NCI-H2227 treated with DMSO at 0.1 percent for 48 hours (cell line): ENCODE data around the gene MPPED1.

ENCODE experiments used
- DNase-seq: peaks from one replicate; lab custom pipeline; 2025; lab: John Stamatoyannopoulos, UW

MPPED1 gene

DNA sequence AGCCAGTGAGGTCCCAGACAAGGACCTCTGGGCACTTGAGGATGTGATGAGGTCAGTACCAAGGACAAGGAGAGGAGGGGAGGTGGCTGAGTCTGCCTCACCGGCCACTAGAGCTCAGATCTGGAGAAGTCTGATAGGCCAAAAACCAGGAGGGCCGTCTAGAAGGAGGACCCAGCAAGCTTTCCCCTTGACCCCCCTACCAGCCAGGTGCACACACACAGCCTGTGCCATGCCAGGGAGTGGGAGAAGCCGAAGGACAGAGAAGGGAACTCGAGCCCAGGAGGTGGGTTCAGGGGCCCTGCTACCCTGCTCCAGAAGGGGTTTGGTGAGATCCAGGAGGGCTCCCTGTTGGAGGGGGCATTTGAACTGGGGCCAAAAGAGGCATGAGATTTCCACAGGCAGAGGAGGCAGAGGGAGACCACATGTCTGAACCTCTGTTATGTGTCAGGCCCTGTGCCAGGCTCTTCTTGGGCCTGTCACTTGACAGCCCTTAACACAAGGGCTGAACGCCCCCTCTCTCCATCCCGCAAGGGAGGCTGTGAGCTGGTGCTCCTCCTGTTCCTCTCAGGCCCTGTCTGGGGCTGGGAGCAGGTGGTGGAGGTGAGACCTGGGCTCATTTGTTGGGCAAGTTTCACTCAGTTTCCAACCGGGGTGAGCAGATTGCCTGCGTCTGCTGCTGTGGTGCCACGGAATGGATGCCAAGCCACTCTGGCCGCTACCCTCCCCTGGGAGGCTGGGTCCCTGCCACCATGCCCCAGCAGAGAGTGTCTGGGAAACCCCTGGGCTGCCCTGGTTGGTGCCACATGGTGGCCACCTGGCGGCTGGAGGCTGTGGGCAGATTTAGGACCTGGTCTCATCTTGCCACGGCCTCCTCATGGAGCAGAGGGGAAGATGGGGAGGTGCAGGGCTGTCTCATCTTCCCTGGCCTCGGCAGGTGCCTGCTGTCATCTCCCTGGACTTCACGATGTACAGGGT lies 65.2 kb downstream of the MPPED1 start:
- no peak for DNase-seq

DNA sequence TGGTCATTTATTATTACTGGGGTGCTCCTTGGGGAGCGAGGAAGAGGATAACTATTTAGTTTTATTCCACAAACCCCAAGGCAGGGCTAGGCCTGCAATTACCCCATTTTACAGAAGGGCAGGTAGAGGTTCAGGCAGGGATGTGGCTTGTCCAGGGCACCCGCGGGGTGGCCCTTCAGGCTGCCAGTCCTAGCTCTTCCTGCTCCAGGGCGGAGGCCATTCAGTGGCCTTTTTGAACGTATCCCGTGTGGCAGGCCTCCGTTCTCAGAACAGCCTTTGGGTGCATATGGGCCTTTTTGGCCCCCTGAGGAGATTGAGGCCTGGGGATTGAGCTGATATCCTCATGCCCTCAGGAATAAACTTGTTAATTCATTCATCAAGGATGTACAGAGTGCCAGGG lies 66.2 kb downstream of the MPPED1 start:
- DNase-seq = peak; percentile 25

DNA sequence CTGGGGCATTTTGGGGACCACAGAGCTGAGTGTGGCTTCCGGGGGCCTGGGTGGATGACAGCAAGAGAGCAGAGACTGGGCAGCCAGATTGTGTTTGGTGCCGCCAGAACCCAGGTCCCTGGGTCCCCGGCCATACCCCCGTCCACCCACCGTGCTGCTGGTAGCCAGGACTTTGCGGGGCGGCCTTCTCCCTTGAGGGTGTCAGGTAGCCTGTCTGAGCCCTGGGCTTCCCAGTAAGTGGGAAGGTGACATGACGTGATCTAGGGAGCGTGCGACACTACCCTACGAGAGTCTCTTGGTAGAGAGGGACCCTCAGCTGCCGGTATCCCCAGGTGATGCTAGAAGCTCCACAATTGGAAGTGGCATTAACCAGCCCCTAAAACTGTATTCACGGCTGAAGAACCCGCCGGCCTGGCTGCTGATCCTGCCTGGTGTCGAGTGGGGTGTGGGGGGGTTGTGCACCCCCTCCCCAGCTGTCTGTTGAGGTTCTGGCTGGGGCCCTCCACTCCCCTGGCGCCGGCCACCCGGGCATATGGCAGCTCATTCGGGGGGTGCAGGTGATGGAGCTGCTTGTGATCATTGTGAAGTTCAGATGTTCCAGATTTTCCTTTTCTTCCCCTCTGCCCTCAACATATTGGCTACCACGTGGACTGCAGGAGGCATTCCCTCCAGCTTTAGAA lies 66.9 kb downstream of the MPPED1 start:
- no peak for DNase-seq

DNA sequence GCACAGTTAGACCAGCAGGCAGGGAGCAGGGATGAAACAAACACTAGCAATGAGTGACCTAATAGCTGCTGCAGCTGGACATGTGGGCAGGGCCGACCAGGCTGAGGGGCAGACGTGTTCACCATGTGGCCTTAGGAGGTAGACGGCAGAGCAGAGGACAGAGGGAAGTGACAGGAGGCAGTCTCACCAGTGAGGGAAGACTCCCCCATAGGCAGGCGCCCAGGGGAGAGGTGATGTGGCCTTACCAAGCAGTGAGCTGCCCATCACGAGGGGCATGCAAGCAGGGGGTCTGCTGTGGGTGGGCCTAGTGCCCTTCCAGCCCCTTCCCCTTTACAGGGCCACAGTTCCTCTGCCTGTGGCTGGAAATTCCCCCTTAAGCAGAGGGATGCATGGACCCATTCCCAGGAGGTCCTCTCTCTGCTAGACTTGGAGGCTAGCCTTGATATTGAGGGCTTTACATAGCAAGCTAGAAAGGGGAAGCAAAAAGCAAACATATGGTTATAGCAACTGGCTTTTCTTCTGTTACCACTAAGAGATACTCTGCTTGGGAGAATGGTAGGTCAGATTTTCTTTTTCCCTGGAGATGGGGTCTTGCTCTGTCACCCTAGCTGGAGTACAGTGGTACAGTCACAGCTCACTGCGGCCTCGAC lies 67.6 kb downstream of the MPPED1 start:
- no peak for DNase-seq

DNA sequence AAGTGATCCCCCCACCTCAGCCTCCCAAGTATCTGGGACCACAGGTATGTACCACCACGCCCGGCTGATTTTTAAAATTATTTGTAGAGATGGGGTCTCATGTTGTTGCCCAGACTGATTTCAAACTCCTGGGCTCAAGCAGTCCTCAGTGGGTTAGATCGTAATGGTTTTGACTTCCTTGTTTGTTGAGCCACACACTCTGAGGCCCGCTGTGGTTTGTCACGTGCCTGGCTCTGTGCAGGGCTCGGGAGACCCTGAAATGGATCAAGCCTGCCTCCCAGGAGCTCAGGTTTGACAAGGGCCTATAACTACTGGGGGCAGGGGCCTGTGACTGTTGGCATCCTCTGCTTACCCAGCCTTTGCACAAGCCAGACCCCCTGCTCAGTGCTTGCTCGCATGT lies 68.1 kb downstream of the MPPED1 start:
- no peak for DNase-seq

DNA sequence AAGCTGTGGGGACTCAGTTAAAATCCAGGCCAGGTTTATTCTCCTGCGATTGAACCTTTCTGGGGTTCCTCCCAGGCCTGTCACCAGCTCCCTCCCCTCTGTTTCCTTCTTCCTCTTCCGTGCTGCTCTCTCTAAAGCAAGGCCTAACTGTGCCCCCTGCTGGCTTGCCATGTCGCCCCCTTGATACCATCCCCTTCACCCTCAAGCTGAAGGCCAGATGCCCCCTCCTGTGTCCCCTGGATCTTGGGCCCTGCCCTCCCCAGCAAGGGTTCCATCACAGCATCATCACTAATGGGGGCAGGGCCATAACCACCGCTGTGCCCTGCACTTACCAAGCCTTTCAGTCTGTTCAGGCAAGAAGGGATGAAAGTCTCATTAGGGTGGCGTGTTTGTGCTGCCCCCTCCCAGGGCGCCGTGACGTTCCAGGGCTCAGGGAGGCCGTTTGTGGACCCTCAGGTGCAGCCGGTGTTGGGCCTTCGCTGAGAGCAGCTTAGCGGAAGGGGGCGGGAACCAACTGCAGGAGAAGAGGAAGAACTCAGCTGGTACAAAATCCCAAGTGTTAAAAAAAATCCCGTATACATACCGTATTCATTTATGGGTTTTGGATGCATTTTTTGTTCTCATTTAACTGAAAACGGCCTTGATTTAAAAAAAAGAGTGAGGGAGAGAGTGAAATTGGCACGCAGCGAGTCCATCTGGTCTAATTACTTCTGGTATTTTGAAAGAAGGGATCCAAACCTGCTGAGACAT lies 69.9 kb downstream of the MPPED1 start:
- no peak for DNase-seq

DNA sequence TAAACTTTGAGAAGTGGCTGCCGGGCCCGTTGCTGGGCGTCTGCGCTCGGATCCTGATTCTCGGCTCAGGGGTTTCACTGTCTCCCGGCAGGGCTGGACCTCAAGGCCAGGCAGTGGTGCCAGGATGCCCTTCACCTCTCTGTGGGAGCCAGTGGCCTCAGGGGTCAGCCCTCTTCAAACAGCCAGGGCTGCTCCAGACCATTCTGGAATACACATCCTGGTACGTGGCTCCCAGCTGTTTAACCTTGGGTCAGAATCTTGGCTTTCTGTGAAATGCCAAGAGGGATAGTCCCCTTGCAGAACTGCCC lies 70.5 kb downstream of the MPPED1 start:
- DNase-seq = no peak

DNA sequence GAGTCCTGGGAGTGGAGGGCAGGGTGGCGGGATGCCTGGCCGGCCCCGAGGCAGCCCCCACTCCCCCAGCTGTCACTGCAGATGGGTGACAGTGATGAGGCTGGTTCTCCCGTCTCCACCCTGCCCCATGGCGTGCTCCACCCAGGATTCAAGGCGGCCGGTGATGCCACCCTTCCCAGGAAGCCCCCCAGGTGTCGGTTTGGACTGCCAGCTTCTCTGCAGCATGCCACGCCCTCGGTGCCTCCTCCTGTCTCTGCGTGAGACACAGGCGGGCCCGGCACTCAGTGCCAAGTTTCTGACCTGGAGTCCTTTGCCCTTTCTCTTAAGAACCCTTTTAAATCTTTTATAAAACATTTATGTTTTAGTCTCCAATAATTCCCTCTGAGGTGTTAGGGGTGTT lies 71.5 kb downstream of the MPPED1 start:
- no peak for DNase-seq

DNA sequence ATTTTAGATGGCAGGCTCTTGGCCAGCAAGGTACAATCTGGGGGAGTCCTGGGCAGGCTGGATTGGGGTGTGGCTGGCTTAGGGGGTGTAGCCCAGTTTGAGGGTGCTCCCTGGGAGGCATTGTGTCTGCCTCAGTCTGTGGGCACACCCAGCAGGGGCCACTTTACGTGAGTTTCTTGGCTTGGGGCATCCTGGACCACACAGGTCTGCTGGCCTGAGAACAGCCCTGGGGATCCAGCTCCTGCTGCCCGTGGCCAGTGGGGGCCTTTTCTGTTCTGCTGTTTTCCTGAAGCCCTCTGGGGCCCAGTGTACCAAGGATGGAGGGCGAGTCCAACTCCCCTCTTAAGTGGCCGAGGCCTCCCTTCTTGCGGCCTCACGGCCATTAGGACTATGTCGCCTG lies 71.9 kb downstream of the MPPED1 start:
- no peak for DNase-seq

DNA sequence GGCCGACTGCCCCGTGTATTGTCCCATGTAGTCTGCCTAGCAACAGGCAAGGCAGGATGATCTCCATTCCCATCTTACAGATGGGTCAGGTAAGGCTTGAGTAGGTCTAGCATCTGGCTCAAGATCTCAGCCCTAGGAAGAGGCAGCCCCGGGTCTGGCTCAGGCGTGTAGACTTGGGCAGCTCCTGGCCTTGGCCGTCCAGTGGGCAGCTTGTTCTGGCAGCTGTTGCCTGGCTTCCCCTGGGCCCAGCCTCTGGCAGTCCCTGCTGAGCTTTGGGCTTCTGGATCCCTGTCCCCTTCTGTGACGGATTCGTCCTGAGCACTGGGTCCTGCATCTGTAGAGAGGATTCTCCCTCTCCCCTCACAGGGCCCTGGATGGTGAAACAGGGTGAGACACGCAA lies 72.4 kb downstream of the MPPED1 start:
- DNase-seq = no peak

DNA sequence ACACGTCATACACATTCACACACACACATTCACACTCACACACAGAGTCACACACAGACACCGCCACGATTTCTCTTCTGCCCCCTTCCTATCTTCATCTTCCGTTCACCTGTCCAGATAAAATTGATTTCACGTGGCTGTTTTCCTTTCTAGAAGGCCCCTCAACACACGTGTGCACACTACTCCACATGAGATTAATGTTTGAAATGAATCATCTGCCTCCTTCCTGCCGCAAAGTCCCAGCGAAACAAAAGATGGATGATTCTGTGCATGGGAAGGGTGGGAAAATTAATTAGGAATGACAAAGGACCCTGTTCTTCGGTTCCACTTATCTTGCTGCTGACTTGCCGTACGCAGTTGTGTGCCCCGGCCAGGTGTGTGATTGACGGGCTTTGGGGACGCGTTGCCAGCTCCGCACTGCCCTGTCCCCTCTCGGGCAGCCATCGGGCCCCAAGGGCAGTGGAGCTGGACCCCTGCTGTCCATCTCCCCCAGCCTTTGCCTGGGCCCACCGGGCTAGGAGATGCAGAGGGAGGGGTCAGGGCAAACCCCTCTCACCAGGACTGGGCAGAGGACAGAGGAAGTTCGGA lies 73.8 kb downstream of the MPPED1 start:
- no peak for DNase-seq

DNA sequence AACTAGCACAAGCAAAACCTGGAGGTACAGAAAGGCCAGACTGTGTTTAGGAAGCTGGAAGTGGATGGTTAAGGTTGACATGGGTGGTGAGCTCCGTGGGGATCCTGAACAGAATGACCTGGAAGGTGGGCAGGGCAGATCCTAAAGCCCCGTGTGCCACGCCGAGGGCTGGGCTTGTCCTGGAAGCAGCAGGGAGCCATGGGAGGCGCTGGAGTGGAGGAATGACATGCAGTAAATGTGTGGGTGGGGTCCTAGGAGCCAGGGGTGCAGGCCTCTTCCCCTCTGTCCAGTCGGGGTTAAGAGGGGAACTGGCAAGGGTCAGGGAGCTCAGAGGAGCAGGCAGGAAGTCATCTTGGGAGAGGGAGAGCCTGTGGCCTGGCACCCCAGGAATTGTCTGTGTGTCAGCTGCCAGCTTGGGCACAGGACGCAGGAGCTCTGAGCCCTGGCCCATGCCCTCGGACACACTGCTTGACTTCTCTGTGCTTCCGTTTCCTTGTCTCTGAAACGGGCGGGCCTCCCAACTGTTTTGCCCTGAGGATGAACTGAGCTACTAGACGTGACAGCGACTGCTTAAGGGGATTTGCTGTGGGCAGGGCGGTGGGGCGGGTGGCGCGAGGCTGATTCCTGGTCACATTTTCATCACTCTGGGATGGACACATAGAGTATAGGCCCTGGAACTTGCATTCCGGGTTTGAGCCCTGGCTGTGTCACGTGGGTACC lies 75.7 kb downstream of the MPPED1 start:
- DNase-seq = no peak

DNA sequence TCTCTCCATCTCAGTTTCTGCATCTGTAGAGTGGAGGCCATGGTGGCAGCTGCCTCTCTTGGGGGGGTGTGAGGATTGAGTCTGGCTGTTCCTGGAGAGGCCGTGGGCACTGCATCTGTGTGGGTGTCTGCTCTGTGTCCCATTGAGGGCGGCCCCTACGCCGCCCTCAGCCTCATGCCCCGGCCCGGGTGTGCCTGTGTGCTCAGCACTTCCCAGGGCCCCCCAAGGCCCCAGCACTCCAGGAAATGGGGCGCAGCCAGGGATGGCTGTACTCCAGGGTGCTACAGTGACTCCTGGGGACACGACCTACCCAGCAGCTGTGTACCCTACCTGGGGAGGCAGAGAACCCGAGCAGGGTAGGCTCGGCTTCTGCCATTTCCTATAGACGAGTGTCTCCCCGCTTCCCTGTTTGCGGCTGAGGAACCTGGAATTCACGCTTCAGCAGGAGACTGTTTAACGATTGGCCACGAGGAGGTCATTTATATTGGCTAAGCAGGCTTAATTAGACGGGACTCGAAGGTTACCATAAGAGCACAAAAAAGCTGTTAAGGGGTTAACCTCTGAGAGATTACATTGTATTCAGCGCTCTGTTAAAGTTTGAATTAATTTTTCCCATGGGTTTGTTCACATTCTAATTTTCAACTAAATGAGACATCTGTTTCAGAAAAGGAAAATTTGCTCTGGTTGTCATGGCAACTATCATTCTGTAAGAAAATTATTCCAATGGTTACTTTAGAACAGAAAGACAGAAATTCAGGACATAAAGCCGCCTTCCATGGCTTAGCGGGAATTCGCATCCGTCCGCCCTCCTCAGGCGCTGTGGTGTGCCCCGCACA lies 76.4 kb downstream of the MPPED1 start:
- no peak for DNase-seq

DNA sequence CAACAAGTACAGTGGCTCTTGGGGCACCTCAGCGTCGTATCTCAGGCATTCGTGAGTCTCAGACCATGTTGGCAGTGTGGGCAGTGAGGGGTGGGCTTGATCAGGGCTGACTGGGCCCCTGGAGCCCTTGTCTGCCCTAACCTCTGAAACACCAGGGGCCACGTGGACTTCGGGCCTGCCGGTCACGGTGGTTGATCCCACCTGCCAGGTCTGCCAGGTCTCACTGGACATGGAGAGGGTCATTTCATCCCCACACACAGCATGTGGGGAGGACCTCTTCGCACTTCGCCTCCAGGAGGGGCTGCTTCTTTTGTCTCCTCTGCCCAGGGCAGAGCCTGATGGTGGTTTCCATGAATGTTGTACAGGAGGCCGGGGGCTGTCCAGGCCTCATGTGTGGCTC lies 77.1 kb downstream of the MPPED1 start:
- no peak for DNase-seq

DNA sequence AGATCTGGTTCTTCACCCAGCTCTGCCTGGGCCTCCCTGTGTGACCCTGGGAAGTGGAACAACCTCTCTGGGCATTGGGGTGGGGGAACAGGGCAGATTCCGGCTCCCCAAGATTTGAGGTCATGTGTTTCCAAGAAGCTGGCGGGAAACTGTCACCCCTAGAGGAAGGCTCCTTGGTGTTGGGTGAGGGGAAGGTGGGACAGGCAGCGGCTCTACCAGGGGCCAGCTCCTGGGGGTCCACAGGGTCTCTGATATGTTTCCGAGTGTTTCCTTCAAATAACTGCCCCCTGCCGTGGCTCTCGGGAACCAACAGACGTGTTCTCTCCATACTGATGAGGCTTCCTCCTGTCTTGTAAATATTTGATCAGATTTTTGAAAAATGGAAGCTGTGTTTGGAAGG lies 78.5 kb downstream of the MPPED1 start:
- no peak for DNase-seq

DNA sequence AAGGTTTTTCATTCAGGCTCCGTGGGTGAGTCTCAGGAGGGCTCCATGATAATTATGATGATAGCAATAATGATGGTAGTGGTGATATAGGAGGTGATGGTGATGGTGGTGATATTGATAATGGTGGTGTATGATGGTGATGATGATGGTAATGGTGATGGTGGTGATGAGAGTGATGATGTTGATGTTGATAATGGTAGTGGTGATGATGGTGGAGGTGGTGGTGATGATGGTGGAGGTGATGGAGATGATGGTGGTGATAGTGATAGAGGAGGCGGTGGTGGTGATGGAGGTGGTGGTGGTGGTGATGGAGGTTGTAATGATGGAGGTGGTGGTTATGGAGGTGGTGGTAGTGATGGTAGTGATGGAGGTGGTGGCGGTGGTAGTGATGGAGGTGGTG lies 79.4 kb downstream of the MPPED1 start:
- no peak for DNase-seq

DNA sequence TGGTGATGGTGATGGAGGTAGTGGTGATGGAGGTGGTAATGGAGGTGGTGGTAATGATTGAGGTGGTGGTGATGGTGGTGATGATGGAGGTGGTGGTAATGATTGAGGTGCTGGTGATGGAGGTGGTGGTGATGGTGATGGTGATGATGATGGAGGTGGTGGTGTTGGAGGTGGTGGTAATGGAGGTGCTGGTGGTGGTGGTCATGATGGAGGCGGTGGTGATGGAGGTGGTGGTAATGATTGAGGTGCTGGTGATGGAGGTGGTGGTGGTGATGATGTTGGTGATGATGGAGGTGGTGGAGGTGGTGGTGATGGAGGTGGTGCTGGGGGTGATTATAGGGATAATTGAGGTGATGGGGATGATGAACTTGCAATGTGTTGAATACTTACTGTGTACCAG lies 79.9 kb downstream of the MPPED1 start:
- DNase-seq = no peak

DNA sequence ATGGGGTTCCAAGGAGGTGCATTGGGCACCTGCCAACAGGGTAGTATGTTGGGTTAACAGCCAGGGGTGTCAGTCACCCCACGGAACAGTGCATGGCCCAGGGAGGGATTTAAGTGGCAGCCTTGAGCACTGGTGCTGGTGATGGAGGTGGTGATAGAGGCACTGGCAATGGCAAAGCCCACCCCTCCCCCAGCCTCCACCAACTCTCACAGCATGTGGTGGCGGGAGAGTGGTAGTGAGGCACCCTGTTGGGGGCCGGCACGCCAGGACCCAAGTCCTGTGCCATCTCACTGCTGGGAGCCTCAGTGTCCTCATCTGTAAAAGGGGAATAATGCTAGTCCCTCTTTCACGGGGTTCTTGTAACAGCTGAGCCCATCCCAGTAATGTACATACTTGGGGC lies 81.5 kb downstream of the MPPED1 start:
- DNase-seq = no peak

DNA sequence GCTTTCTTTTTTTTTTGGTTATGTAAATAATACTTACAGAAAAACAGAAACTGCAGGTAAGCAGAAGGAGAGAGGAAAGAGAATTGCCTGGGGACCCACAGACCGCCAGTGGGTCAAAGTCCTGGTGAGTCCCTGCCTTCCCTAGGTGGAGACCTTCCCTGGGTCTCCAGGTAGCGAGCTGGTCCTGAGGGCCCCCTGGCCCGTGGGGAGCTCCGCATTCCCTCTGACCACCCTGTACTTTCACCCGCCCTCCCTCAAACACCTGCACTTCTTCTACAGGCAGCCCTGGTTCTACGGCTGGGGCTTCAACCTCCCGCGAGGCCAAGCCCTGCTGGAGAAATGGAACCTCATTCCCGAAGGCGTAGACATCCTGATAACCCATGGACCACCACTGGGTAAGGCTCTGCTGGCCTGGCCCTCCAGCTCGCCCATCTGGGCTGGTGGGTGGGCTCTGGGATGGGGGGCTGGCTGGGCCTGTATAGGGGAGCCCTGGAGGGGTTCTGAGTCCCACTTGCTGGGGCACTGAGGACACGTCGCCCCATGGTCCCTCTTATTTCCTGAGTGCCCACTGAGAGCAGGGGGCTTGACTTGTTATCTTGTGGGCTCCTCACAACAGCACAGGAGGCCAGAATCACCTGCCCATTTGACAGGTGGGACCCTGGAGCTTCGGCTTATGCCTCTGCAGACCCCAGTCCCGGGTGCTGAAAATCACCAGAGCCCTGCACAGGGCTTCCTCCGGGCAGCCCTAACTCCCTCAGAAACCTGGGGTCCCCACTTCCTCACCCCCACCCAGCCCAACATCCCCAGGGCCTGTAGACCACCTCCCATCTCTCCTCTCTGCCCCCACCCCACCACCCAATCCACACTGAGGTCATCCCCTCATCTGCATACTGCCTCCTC lies 86.4 kb downstream of the MPPED1 start:
- DNase-seq = no peak
